GM19328 (cell line): ENCODE results near the gene TRANK1.
A peak's percentile ranks its signal among the peaks of the same experiment; 100 is the strongest.
"Not testable (repeated sequence)": the region's sequence is repeated elsewhere in the genome, so short reads cannot be mapped to it uniquely, and the experiment has no call there.

Source experiments
- ATAC-seq: cut with Tn5 transposase; IDR thresholded peaks from one replicate; pipeline ENCODE4 v1.9.1; 2021; ENCODE audit warnings: mild to moderate bottlenecking, moderate library complexity; ENCODE audit not compliant: unreplicated experiment

Gene TRANK1

GRCh38 chr3:36894914-36895313 is 49.9 kb downstream of the TRANK1 start:
- ATAC-seq: no peak

DNA sequence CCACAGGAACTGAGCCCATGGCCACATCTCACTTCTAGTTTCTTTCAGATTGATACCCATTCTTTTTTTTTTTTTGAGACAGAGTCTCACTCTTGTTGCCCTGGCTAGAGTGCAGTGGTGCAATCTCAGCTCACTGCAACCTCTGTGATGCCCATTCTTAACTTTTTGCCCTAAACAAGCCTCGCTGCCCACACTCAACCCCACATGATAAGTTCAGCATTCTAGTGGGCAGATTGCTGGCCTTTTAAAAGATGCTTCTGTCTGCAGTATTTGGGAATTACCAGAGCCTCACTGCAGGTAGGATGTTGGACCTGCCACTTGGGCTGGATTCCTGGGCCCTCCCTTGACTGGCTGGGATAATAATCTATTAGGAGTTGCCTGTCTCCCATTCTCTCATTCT is 51.0 kb downstream of the TRANK1 start:
- ATAC-seq: no peak

- peak; percentile 47 for ATAC-seq
Observed at GRCh38 chr3:36893137-36893557, 51.7 kb downstream of the TRANK1 start.

- ATAC-seq: no peak
Observed at GRCh38 chr3:36892457-36893136, 52.3 kb downstream of the TRANK1 start.

- ATAC-seq: peak; percentile 56
Observed at GRCh38 chr3:36891701-36892160, 53.1 kb downstream of the TRANK1 start.

GRCh38 chr3:36891097-36891496 is 53.8 kb downstream of the TRANK1 start:
- not testable (repeated sequence) for ATAC-seq

GRCh38 chr3:36890261-36890660 is 54.6 kb downstream of the TRANK1 start:
- ATAC-seq: no peak

GRCh38 chr3:36881735-36882134 is 63.1 kb downstream of the TRANK1 start:
- no peak for ATAC-seq

DNA sequence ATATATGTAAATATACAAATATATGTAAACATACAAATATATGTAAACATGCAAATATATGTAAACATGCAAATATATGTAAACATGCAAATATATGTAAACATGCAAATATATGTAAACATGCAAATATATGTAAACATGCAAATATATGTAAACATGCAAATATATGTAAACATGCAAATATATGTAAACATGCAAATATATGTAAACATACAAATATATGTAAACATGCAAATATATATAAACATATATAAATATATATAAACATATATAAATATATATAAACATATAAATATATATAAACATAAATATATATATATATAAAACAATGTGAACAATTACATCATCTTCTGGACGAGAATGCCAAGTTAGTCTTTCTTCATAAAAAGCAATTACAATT is 65.0 kb downstream of the TRANK1 start:
- not testable (repeated sequence) for ATAC-seq

GRCh38 chr3:36877930-36878685 is 66.7 kb downstream of the TRANK1 start:
- no peak for ATAC-seq

DNA sequence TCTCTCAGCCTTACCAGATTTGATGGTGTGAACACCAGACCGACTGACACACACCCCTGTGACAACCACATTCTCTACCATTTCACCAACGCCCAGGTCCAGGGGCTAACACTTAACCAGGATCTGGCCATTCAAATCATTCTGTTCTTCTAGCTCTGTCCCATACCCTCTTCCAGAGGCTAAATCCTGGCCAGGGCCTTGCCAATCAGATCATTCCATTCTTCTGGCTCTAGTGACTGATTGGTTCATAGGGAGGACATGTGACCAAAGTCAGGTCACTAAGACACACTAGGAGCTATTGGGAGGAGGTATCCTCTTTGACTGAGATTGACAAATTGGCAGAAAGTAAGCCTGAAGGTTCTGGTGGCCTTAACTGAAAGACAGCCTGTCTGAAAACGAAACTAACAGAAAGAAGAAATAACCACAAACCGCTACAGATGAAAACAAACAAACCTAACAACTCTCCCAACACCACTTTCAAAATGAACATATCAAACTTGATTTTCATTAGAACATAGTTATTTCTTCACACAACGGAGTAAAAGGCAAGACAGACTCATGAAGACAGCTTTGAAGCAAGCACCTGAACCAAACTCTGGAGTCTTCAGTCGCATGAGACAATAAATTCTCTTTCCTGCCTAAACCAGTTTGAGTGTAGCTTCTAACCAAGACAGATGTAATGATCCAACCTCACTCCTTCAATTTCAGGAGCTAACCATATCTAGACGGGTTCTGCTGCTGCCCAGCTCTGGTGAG is 68.5 kb downstream of the TRANK1 start:
- ATAC-seq: peak; percentile 97

- no peak for ATAC-seq
Observed at GRCh38 chr3:36875397-36875796, 69.5 kb downstream of the TRANK1 start.

DNA sequence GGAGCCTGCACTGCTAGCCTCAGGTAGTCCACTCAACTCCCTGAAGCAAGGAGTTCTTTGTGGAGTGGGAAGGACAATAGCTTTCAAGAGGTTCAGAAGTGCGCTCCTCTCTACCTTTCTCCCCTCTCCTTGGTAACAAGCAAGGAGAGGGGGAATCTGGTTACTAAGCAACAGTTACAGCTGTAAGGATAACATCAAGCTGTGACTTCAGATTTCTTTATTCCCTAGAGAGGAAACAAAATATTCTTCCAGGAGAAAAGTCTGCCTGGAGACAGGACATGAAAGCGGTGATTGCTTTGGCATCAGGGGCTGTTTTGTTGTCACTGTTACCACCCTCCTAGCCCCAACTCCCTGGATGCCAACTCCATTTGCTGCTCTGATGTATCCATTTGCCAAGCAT is 70.4 kb downstream of the TRANK1 start:
- no peak for ATAC-seq

- no peak for ATAC-seq
Observed at GRCh38 chr3:36871379-36872126, 73.3 kb downstream of the TRANK1 start.

GRCh38 chr3:36868614-36869436 is 76.0 kb downstream of the TRANK1 start:
- peak; percentile 78 for ATAC-seq

DNA sequence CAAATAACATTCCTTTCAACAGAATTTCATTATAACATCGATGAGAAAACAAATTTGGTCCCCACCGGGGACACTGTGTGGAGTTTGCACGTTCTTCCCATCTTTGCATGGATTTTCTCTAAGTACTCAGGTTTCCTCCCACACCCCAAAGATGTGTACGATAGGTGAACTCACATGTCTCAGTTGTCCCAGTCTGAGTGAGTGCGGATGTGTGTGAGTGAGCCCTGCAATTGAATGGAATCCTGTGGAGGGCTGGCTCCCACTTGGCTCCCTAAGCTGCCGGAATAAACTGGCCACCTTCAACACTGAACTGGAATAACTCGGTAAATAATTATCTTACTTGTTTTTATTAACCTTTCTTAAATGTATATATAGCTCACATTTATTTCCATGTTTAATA is 77.0 kb downstream of the TRANK1 start:
- ATAC-seq: no peak

DNA sequence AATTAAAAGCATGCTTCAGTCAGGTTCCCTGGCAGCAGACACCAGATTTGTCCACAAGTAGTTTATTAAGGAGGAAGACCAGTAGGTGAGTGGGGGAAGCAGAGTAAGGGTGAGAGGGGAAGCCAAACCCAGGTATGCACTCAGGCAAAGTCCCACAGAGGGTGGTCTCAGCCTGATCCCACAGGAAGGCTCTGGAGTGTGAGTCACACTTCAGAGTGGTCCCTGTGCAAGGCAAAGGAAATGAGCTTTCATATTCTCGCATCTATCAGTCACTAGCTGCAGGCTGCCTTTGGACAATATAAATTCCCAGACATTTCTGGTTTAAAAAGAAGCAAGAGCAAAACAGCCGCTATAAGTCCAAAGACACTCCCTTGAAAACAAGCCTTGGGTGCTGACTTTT is 78.5 kb downstream of the TRANK1 start:
- no peak for ATAC-seq

- no peak for ATAC-seq
Observed at GRCh38 chr3:36864180-36865053, 80.4 kb downstream of the TRANK1 start.
